ENCODE results near the gene FGF3.
"Not testable (repeated sequence)": the region's sequence is repeated elsewhere in the genome, so short reads cannot be mapped to it uniquely, and the experiment has no call there.

Gene FGF3

DNA sequence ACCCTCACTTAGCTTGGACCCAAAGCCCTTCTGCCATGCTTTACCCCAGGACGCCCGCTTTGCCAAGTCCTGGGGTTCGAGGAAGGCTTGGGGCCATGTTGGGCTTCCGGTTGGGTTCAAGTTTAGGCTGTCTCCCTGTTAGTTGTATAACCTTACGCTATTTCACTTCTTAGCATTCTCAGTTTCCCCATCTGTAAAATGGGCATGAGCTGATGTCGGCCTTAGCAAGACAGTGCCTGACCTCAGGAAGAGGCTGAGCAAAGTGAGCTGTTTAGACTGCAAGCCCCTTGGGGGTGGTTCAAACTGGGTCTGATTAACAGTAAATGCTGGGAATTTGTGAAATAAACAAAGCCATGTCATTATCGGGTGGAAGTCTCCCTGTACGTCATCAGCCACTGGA, 40.8 kb downstream of the FGF3 start:
- H3K4me3 ChIP-seq (ENCODE audit: low read length) = no peak overlapping the region
- no peaks in the 10 kb centered on the region for H3K9me3 ChIP-seq (ENCODE audit: control insufficient read depth, low read length)
- H3K27me3 ChIP-seq (replicated peaks; ENCODE audit: control insufficient read depth, insufficient read depth, low read length) = peaks cover 61% of the 10 kb centered on the region
- H3K9ac ChIP-seq (ENCODE audit: low read length) = no peak overlapping the region
- H3K4me1 ChIP-seq (ENCODE audit: control insufficient read depth, insufficient read depth, low read length) = no peaks in the 10 kb centered on the region
- H3K36me3 ChIP-seq (ENCODE audit: control insufficient read depth, insufficient read depth, low read length, severe bottlenecking) = no peaks in the 10 kb centered on the region
- no peak for DNase-seq (ENCODE audit: low read depth)

DNA sequence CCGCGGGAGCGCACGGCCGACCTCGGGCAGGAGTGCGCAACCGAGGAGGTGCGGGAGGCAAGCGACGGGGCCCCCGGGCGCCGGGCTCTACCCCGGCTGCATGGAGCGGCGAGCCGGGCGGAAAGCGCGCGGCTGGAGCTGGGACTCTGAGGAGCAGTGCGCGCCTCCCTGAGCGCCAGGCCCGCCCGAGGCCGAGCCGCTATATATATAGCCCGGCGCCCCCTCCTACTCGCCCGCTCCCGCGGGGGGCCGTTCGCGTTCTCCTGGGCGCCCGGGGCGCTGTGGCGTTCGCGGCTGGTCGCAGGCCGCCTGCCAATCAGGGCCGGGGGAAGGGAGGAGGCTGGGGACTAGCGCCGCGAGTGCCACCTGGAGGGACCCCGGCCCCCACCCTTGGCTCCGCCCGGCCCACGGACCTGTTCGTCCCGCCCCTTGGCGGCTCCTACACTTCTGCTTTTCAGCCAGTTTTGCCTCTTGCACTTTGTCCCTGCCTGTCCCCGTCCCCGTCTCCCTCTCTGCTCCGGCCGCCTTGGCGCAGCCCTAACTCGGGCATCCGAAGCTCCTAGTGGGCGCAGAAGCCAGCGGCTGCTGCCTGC, 44.0 kb downstream of the FGF3 start, which contains the start of gene FGF4:
Gene FGF4, minus strand, starts transcription at position 179 of the 593 bp plus-strand sequence. CDS start 257 bp downstream, outside the sequence.
- no peak for DNase-seq (ENCODE audit: low read depth)
- H3K4me1 ChIP-seq (ENCODE audit: control insufficient read depth, insufficient read depth, low read length) = no peaks in the 10 kb centered on the region
- no peaks in the 10 kb centered on the region for H3K36me3 ChIP-seq (ENCODE audit: control insufficient read depth, insufficient read depth, low read length, severe bottlenecking)
- peaks cover 68% of the 10 kb centered on the region for H3K27me3 ChIP-seq (replicated peaks; ENCODE audit: control insufficient read depth, insufficient read depth, low read length)
- no peak within 1 kb of the TSS for H3K4me3 ChIP-seq (ENCODE audit: low read length)
- H3K9me3 ChIP-seq (ENCODE audit: control insufficient read depth, low read length) = no peaks in the 10 kb centered on the region
- H3K9ac ChIP-seq (ENCODE audit: low read length) = no peak within 1 kb of the TSS

DNA sequence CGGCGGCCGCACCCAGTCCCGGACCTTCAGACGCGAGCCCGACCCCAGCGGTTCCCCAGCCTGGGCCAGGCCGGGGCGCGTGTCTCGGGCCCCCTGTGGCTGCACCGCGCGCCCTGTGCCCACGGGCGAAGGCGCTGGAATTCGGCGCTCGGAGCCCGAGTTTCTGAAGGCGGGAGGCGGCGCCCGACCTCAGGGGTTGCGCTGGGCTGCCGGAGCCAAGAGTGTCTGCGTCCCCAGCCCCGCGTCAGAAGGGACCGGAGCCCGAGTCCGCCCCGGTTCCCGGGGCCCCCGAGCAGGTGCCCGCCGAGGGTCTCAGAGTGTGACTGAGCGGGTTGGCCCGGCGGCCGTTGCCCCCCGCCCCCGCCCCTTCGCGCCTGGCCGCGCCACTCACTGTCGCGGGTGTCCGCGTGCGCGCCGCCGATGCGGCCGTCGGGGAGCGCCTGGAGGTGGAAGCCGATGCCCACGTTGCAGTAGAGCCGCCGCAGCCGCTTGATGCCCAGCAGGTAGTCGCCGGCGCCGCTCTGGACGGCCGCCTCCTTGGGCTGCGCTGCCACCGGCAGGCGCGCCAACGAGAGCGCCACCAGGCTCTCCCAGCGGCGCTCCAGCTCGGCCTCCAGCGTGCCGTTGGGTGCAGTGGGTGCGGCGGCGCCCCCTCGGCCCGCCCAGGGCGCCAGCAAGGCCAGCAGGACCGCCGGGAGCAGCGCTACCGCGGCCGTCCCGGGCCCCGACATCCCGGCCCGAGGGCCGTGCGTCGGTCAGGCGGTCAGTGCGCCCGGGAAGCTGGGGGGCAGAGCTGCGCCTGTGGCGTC, 44.7 kb downstream of the FGF3 start:
- no peak overlapping the region for H3K9ac ChIP-seq (ENCODE audit: low read length)
- no peak overlapping the region for H3K4me3 ChIP-seq (ENCODE audit: low read length)
- H3K36me3 ChIP-seq (ENCODE audit: control insufficient read depth, insufficient read depth, low read length, severe bottlenecking) = no peaks in the 10 kb centered on the region
- no peaks in the 10 kb centered on the region for H3K4me1 ChIP-seq (ENCODE audit: control insufficient read depth, insufficient read depth, low read length)
- H3K9me3 ChIP-seq (ENCODE audit: control insufficient read depth, low read length) = no peaks in the 10 kb centered on the region
- DNase-seq (ENCODE audit: low read depth) = no peak
- H3K27me3 ChIP-seq (replicated peaks; ENCODE audit: control insufficient read depth, insufficient read depth, low read length) = peaks cover 64% of the 10 kb centered on the region

DNA sequence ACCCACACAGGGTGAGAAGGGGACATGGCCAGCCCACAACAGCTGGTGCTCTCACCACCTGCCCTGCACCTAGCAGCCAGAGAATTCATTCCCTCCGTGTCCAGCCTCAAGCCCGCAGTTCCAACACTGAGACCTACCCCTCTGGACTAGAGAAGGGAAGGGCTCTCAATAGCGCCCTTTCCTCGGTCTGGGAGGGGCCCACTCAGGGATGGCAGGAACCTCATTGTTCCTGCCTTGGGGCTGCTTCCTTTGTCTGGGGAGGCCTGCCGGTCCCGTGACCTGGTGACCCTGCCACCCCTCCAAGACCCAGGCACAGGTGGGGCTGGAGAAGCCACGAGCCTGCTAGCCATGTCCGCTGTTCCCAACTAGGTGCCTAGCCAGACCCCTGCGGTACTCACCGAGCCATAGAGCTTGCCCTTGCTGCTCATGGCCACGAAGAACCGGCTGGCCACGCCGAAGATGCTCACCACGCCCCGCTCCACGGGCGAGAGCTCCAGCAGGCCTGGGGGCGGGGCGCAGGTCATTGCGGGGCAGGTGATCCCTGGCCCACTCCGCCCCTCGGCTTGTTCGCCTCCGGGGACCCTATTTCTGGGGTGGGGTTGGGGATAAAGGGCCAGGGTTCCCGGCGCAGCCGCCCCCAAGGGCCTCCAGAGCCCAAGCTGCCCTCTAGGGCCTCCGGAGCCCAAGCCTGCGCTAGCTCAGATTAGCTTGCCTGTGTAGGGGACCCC, 45.4 kb downstream of the FGF3 start:
- Histone ChIP-seq H3K9me3 (ENCODE audit: control insufficient read depth, low read length) (peaks cover 6% of the 10 kb centered on the region), H3K4me3 (ENCODE audit: low read length) (no peak overlapping the region), H3K4me1 (ENCODE audit: control insufficient read depth, insufficient read depth, low read length) (no peaks in the 10 kb centered on the region), H3K36me3 (ENCODE audit: control insufficient read depth, insufficient read depth, low read length, severe bottlenecking) (no peaks in the 10 kb centered on the region), H3K27me3 (replicated peaks; ENCODE audit: control insufficient read depth, insufficient read depth, low read length) (peaks cover 65% of the 10 kb centered on the region), H3K9ac (ENCODE audit: low read length) (no peak overlapping the region)
- no peak for DNase-seq (ENCODE audit: low read depth)

DNA sequence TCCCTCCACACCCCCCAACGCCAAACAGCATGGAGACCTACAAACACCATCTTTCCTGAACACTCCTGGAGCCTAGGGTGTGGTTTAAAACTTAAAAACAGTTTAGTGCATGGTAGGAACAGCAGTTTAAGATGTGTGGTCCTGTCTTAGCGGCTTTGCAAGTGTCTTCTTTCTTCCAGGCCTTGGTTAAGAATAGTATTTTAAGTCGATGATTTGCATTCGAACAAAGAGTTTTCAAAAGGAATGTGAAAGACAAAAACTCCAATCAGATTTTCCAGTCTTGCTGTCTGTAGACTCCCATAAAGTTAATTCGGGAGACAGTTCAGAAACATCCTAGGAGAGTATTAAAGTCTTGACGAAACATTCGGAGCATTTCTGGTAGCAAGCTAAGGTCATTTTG, 47.8 kb downstream of the FGF3 start:
- no peak overlapping the region for H3K4me3 ChIP-seq (ENCODE audit: low read length)
- peaks cover 6% of the 10 kb centered on the region for H3K9me3 ChIP-seq (ENCODE audit: control insufficient read depth, low read length)
- H3K9ac ChIP-seq (ENCODE audit: low read length) = no peak overlapping the region
- H3K36me3 ChIP-seq (ENCODE audit: control insufficient read depth, insufficient read depth, low read length, severe bottlenecking) = no peaks in the 10 kb centered on the region
- H3K4me1 ChIP-seq (ENCODE audit: control insufficient read depth, insufficient read depth, low read length) = no peaks in the 10 kb centered on the region
- peaks cover 47% of the 10 kb centered on the region for H3K27me3 ChIP-seq (replicated peaks; ENCODE audit: control insufficient read depth, insufficient read depth, low read length)
- DNase-seq (ENCODE audit: low read depth) = no peak

DNA sequence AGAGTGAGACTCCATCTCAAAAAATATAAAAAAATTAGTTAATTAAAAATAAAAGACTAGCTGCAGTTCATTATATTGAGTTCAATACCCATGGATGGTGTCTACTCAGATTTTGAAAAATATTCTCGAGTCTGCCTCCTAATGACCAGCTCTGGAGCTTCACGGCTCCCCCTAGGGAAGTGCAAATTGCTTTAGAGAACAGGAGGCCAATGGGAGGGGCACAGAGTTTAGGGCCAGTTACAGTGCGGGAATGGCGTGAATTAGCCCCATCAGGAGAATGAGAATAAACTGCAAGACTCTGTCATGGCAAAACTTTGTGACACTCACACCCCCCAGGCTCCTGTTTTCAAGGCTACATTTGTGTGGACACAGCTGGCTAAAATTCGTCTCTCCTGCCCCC, 48.7 kb downstream of the FGF3 start:
- H3K4me1 ChIP-seq (ENCODE audit: control insufficient read depth, insufficient read depth, low read length) = no peaks in the 10 kb centered on the region
- H3K36me3 ChIP-seq (ENCODE audit: control insufficient read depth, insufficient read depth, low read length, severe bottlenecking) = no peaks in the 10 kb centered on the region
- peaks cover 6% of the 10 kb centered on the region for H3K9me3 ChIP-seq (ENCODE audit: control insufficient read depth, low read length)
- no peak overlapping the region for H3K4me3 ChIP-seq (ENCODE audit: low read length)
- DNase-seq (ENCODE audit: low read depth) = no peak
- peaks cover 38% of the 10 kb centered on the region for H3K27me3 ChIP-seq (replicated peaks; ENCODE audit: control insufficient read depth, insufficient read depth, low read length)
- H3K9ac ChIP-seq (ENCODE audit: low read length) = no peak overlapping the region

DNA sequence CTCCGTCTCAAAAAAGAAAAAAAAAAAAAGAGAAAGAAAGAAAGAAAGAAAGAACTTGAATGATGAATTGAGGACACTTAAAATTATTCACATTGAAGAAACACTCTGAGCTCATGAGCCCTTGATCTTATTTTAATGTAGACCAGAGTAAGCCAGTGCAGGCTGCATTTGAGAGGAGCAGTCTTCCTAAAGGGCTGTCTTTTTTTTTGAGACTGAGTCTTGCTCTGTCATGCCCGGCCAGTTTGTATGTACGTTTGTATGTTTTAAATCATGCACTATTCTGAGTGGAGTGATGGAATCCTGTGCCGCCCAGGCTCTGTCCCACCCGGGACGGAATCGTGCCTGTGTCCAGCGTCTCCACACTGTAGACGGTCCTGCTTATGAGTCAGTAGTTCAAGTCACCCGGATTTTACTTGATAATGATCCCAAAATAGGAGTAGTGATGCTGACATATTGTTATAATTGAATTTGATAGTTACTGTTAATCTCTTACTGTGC, 53.7 kb downstream of the FGF3 start:
- Histone ChIP-seq H3K4me3 (ENCODE audit: low read length) (no peak overlapping the region), H3K36me3 (ENCODE audit: control insufficient read depth, insufficient read depth, low read length, severe bottlenecking) (no peaks in the 10 kb centered on the region), H3K27me3 (replicated peaks; ENCODE audit: control insufficient read depth, insufficient read depth, low read length) (peaks cover 31% of the 10 kb centered on the region), H3K9me3 (ENCODE audit: control insufficient read depth, low read length) (peaks cover 14% of the 10 kb centered on the region), H3K4me1 (ENCODE audit: control insufficient read depth, insufficient read depth, low read length) (no peaks in the 10 kb centered on the region), H3K9ac (ENCODE audit: low read length) (no peak overlapping the region)
- DNase-seq (ENCODE audit: low read depth) = no peak

DNA sequence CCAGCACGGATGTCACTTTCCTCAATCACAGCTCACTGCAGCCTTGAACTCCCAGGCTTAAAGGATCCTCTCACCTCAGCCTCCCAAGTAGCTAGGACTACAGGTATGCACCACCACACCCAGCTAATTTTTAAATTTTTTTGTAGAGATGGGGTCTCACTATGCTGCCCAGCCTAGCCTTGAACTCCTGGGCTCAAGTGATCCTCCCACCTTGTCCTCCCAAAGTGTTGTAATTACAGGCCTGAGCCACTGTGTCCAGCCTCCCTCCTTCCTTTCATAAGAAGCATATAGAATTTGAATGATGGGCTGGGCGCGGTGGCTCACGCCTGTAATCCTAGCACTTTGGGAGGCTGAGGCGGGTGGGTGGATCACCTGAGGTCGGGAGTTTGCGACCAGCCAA, 54.3 kb downstream of the FGF3 start:
- Histone ChIP-seq H3K27me3 (replicated peaks; ENCODE audit: control insufficient read depth, insufficient read depth, low read length) (peaks cover 33% of the 10 kb centered on the region), H3K9me3 (ENCODE audit: control insufficient read depth, low read length) (peaks cover 14% of the 10 kb centered on the region)
- not testable (repeated sequence) for H3K36me3 ChIP-seq (ENCODE audit: control insufficient read depth, insufficient read depth, low read length, severe bottlenecking); H3K9ac ChIP-seq (ENCODE audit: low read length); H3K4me3 ChIP-seq (ENCODE audit: low read length); H3K4me1 ChIP-seq (ENCODE audit: control insufficient read depth, insufficient read depth, low read length); DNase-seq (ENCODE audit: low read depth)

DNA sequence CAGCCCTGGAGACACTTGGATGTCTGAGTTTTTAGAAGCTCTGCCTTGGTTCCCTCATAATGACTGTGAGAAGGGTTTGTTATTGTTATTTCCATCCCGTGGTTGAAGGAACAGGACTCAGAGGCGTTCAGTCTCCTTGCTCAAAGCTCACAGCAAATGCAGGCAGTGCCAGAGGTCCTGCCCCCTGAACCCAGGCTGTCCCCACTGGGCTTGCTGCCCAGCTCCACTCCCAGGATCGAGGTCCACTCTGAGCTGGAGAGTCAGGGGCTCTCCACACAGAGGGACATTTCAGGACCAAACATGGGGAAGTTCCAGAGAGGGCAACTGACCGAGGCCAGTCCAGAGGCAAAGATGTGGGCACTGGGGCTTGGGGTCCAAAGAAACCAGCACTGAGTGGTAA, 58.9 kb downstream of the FGF3 start:
- peaks cover 28% of the 10 kb centered on the region for H3K9me3 ChIP-seq (ENCODE audit: control insufficient read depth, low read length)
- no peak overlapping the region for H3K4me3 ChIP-seq (ENCODE audit: low read length)
- no peaks in the 10 kb centered on the region for H3K36me3 ChIP-seq (ENCODE audit: control insufficient read depth, insufficient read depth, low read length, severe bottlenecking)
- peaks cover 26% of the 10 kb centered on the region for H3K27me3 ChIP-seq (replicated peaks; ENCODE audit: control insufficient read depth, insufficient read depth, low read length)
- no peaks in the 10 kb centered on the region for H3K4me1 ChIP-seq (ENCODE audit: control insufficient read depth, insufficient read depth, low read length)
- no peak for DNase-seq (ENCODE audit: low read depth)
- H3K9ac ChIP-seq (ENCODE audit: low read length) = no peak overlapping the region
